Motor neuron (in vitro differentiated cells): ENCODE data around the gene ACTRT3. TPM values are rescaled to one million over a fixed set of nuclear protein-coding genes. Genes with fewer than 3 reads are reported as not detected.
A peak's percentile ranks its signal among the peaks of the same experiment; 100 is the strongest.

Source experiments
- ATAC-seq, 8 experiments: fragments of 200-7000 bp; cut with Tn5 transposase; replicated peaks in 6 of 8; 2 replicates each; pipeline ENCODE4 v1.8.0; 2021; ENCODE audit warnings: mild to moderate bottlenecking in 8 of 8, moderate library complexity in 8 of 8
- H3K27ac ChIP-seq, 2 donors: fragments of 250-450 bp; sonication (Bioruptor Pico); 2 replicates each; pipeline ENCODE4 v1.9.0; 2021; ENCODE audit warnings: antibody characterized with exemption in 2 of 2, mild to moderate bottlenecking in 2 of 2, moderate library complexity in 1 of 2
- H3K4me1 ChIP-seq, 2 donors: fragments of 250-450 bp; sonication (Bioruptor Pico); replicated peaks in 1 of 2; 2 replicates each; pipeline ENCODE4 v1.6.1; 2021; ENCODE audit warnings: antibody characterized with exemption in 2 of 2, mild to moderate bottlenecking in 2 of 2, moderate library complexity in 1 of 2
- H3K4me3 ChIP-seq, 5 donors: fragments of 250-450 bp; sonication (Bioruptor Pico); 2 replicates each; pipeline ENCODE4 v1.9.0; 2021; ENCODE audit warnings: antibody characterized with exemption in 5 of 5, mild to moderate bottlenecking in 5 of 5, moderate library complexity in 4 of 5
- WGBS, 10 experiments: fragments of 450-650 bp; shearing (Covaris generic); methylation state at CpG; one replicate each; pipeline ENCODE4 v1.0.0; 2022; 5-methylcytosine and 5-hydroxymethylcytosine counted together
- in situ Hi-C, 9 experiments: fragments of 400-800 bp; cut with MboI; loops; one replicate each; pipeline ENCODE4 v1.15.0; 2021; ENCODE audit warnings: low sequenced_read_pairs in 9 of 9, low pct_unique_long_range_greater_than_20kb in 2 of 9; ENCODE audit not compliant: unreplicated experiment in 9 of 9
- total RNA-seq, 8 experiments: library from RNA; unstranded; fragments of 300-600 nt; gene quantifications; 2 replicates each; pipeline versions ENCODE4 v1.2.3 to v1.2.4, GENCODE V29; 2022

Gene ACTRT3
- 1 to 10 TPM in 2 of 8 experiments, under 1 TPM in 4, not detected in 2; 0.05 to 2.2 (median 0.69) TPM for total RNA-seq

DNA sequence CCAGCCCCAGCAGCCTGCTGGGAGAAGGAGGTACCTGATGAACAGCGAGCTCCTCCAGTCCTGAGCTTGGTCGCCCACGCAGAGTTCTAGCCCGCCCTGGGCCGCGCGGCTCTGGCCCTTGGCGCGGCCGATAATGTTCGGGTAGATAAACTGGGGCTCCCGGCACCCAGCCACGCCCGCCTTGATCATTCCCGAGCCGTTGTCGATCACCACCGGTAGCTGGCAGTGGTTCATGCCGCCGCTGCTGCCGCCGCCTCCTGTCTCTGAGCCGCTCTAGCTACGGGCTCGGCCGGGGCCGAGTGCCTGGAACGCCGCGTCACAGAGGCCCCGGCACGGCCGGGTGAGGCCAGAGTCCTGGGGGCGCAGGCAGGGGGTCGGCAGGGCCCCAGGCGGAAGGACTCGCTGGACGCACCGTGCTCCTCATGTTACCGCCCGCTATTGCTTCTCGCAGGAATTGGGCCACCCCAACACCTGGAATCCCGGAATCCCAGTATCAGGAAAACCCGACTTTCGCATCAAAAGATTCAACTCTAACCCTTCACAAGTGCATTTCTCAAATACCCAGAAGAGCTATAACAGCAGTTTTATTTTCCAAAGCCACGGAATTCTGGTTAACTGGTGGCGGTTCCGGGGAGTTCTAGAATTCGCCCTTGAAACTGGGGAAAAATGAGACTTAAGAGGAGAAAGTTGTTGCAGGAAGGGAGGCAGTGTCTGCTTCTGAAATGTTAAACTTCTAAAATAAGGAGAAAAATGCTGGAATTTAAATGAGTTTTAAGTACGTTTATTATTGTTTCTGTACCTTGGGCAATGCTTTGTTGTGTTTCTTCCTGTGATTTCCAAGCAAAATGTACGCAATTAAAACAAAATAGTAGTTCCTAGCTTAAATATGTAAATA, at the start of gene ACTRT3:
Gene ACTRT3, minus strand, starts transcription at position 275 of the 895 bp plus-strand sequence. Its CDS starts 41 bp downstream, at position 234.
- in situ Hi-C loops = loop anchor here in 1 of 9 experiments (25.0 kb wide), 1 partner anchor 632 kb away; no protein-coding TSS in a partner anchor
- H3K27ac ChIP-seq = no peak within 1 kb of the TSS
- 0 to 75% (median 60%) methylated on average over 2 to 22 of the region's 51 CpGs for WGBS, 10 experiments

DNA sequence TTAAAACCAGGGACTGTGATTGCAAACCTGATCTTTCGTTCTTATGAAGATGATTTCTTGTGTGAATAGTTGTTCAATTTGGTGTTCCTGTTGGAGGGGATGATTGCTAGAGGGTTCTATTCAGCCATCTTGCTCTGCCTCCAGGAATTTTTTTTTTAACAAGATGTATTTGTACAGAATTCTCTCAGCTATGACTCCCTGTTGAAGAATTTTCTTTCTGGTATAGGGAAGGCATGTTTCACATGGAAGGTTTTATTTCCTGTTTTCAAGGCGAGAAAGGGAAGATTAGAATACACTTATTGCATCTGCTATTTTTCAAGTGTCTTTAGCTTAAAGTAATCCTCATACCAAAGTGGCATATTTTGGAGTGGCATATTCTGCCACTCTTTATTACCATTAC, 49.0 kb upstream of the ACTRT3 start:
- Histone ChIP-seq H3K4me1 (peaks cover 0 to 4% of the 10 kb centered on the region in 2 donors), H3K4me3 (no peak overlapping the region), H3K27ac (no peak overlapping the region)
- in situ Hi-C loops = no loop called here
- ATAC-seq = no peak
- 60 to 100% (median 80%) methylated on average over 1 to 2 of the region's 2 CpGs; no CpG with 5 or more reads in 1 of the 10 experiments for WGBS, 10 experiments

More for the DNA sequence above, at the start of gene ACTRT3:
- peak within 1 kb of the TSS in 2 of 5 donors; percentile 4 to 14 for H3K4me3 ChIP-seq
- H3K4me1 ChIP-seq = peaks cover 0 to 9% of the 10 kb centered on the region in 2 donors
- ATAC-seq = peak in 3 of 8 experiments; percentile 8 to 35 (median 16)

DNA sequence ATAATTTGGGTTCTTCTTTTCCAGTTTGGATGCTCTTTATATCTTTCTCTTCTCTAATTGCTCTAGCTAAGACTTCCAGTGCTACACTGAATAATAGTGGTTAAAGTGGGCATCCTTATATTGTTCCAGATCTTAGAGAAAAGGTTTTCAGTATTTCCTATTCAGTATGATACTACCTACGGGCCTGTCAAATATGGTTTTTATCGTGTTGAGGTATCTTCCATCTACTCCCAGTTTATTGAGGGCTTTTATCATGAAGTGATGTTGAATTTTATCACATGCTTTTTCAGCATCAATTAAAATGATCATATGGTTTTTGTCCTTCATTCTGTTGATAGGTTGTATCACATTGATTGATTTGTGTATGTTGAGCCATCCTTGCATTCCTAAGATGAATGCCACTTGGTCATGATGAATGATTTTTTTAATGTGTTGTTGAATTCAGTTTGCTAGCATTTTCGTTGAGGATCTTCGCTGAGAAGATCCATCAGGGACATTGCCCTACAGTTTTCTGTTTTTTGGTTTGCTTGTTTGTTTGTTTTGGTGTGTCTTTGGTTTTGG, 46.3 kb upstream of the ACTRT3 start:
- ATAC-seq = no peak
- 51 to 100% (median 83%) methylated on average over 3 to 4 of the region's 4 CpGs; no CpG with 5 or more reads in 2 of the 10 experiments for WGBS, 10 experiments
- in situ Hi-C loops = no loop called here
- peaks cover 0 to 4% of the 10 kb centered on the region in 2 donors for H3K4me1 ChIP-seq
- H3K27ac ChIP-seq = no peak overlapping the region
- H3K4me3 ChIP-seq = no peak overlapping the region

GRCh38 chr3:169813757-169814517, 44.6 kb upstream of the ACTRT3 start:
- Histone ChIP-seq H3K27ac (no peak overlapping the region), H3K4me3 (no peak overlapping the region), H3K4me1 (no peaks in the 10 kb centered on the region)
- no peak for ATAC-seq
- 0 to 100% (median 84%) methylated on average over 1 to 11 of the region's 27 CpGs; no CpG with 5 or more reads in 3 of the 10 experiments for WGBS, 10 experiments
- in situ Hi-C loops = no loop called here

GRCh38 chr3:169813278-169813677, 43.9 kb upstream of the ACTRT3 start:
- Histone ChIP-seq H3K4me3 (no peak overlapping the region), H3K27ac (no peak overlapping the region), H3K4me1 (no peaks in the 10 kb centered on the region)
- 6 to 100% (median 74%) methylated on average over 1 to 8 of the region's 8 CpGs; no CpG with 5 or more reads in 2 of the 10 experiments for WGBS, 10 experiments
- ATAC-seq = no peak
- in situ Hi-C loops = no loop called here

DNA sequence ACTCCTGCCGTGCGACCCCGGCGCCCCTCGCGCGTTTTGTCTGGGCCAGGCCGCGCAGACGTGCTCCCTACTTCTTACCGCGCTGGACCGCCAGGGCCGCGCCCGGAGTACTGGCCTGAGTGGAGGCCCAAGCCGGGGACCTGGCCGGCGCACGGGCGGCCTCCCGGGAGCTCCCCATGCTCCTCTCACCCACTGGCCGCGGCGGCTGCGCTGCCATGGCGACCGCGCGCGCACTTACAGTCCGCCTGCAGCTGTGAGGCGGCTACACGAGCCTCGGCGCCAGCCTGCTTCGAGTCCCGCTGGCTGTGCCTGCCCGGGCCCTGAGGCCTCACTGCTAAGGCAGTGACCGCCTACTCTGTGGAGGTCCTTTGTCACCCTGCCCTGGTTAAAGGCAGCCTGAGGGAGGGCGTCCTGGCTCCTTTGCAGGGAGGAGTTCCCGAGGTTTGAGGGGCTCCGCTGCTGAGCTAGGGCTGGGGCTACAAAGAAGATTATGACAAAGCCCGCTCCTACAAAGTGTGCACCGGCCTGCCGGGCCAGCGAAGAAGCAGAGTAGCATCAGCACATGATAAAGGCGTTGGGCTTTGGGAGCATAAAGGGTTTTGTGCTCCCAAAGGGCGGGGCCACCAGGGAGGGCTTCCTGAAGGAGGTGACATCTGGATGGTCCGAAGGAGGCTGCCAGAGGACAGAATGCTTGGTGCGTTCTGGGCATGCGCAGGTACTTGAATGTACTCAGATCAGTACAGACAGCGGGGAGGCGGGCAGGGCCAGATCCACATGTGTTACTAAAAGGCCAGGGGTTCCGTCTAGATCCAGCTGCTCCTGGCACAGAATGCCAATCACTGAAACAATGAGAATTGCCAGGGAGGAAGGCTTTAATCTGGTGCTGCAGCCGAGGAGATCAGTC, 43.2 kb upstream of the ACTRT3 start, which contains the start of the genes LRRC34 and LRRIQ4:
Gene LRRC34, minus strand, starts transcription at position 573 of the 904 bp plus-strand sequence. Its CDS starts 356 bp downstream, at position 217.
Gene LRRIQ4, plus strand, starts transcription at position 539 of the 904 bp plus-strand sequence. CDS start 9,052 bp downstream, outside the sequence.
- H3K4me3 ChIP-seq = peak within 1 kb of the TSS in 3 of 5 donors; percentile 27 to 36 (median 33)
- peak; percentile 83 to 98 (median 95) for ATAC-seq
- no peak within 1 kb of the TSS for H3K27ac ChIP-seq
- 3 to 85% (median 40%) methylated on average over 1 to 15 of the region's 56 CpGs; no CpG with 5 or more reads in 3 of the 10 experiments for WGBS, 10 experiments
- H3K4me1 ChIP-seq = no peaks in the 10 kb centered on the region
- in situ Hi-C loops = no loop called here

- Histone ChIP-seq H3K27ac (no peak overlapping the region), H3K4me1 (no peaks in the 10 kb centered on the region), H3K4me3 (peak overlapping the region in 3 of 5 donors; percentile 27 to 36 (median 33))
- WGBS, 10 experiments = 0 to 73% (median 18%) methylated on average over 2 to 8 of the region's 29 CpGs; no CpG with 5 or more reads in 4 of the 10 experiments
- in situ Hi-C loops = no loop called here
- ATAC-seq = peak in 7 of 8 experiments; percentile 32 to 53 (median 40)
These were observed 42.4 kb upstream of the ACTRT3 start for GRCh38 chr3:169811631-169812331.

- 43 to 92% (median 65%) methylated on average over 1 to 2 of the region's 2 CpGs; no CpG with 5 or more reads in 3 of the 10 experiments for WGBS, 10 experiments
These were observed 40.0 kb upstream of the ACTRT3 start for GRCh38 chr3:169809230-169809795.

DNA sequence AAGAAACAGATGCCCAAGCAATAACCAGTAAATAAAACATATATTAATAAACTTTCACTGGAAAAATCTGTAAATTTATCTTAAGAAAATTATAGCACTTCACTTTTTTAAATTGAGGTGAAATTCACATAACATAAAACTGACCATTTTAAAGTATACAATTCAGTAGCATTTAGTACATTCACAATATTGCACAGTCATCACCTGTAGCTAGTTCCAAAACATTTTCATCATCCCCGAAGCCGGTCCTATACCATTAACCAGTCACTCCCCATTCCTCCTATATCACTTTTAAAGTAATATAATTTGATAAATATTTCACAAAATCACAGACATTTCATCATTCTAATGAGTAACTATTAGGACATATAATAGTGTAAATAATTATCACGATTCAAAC, 35.3 kb upstream of the ACTRT3 start:
- no peak overlapping the region for H3K27ac ChIP-seq
- H3K4me1 ChIP-seq = no peaks in the 10 kb centered on the region
- H3K4me3 ChIP-seq = no peak overlapping the region
- in situ Hi-C loops = no loop called here
- no peak for ATAC-seq
- 88 to 100% (median 100%) methylated on average over 1 to 3 of the region's 3 CpGs; no CpG with 5 or more reads in 2 of the 10 experiments for WGBS, 10 experiments

More at GRCh38 chr3:169809230-169809795, 40.0 kb upstream of the ACTRT3 start:
- in situ Hi-C loops = no loop called here
- Histone ChIP-seq H3K4me3 (no peak overlapping the region), H3K27ac (no peak overlapping the region), H3K4me1 (no peaks in the 10 kb centered on the region)
- ATAC-seq = no peak

- Histone ChIP-seq H3K4me3 (no peak overlapping the region), H3K27ac (no peak overlapping the region), H3K4me1 (no peaks in the 10 kb centered on the region)
- no peak for ATAC-seq
- in situ Hi-C loops = loop anchor here in 1 of 9 experiments (25.0 kb wide), 1 partner anchor 170 kb away; the partner anchor contains the start of gene SEC62
- WGBS, 10 experiments = 80 to 100% (median 100%) methylated on average over 1 of the region's 1 CpG; no CpG with 5 or more reads in 3 of the 10 experiments
These were observed 23.0 kb upstream of the ACTRT3 start for GRCh38 chr3:169792359-169792758.
